GM19025 (cell line): Measurements from ENCODE around the gene CCDC69.

Source experiments
- ATAC-seq: cut with Tn5 transposase; IDR thresholded peaks from one replicate; pipeline ENCODE4 v1.9.1; 2021; ENCODE audit warnings: mild to moderate bottlenecking, low read depth, moderate library complexity; ENCODE audit not compliant: unreplicated experiment

The CCDC69 gene

GRCh38 chr5:151224372-151224771, 480 bp upstream of the CCDC69 start:
- no peak for ATAC-seq

GRCh38 chr5:151222790-151223446, 974 bp downstream of the CCDC69 start:
- peak; percentile 54 for ATAC-seq

- no peak for ATAC-seq
Measured at GRCh38 chr5:151222054-151222789, 1.7 kb downstream of the CCDC69 start.

- ATAC-seq = no peak
Measured at GRCh38 chr5:151221574-151221973, 2.3 kb downstream of the CCDC69 start.

- ATAC-seq = no peak
Measured at GRCh38 chr5:151219789-151220188, 4.1 kb downstream of the CCDC69 start.

GRCh38 chr5:151219138-151219537, 4.8 kb downstream of the CCDC69 start:
- ATAC-seq = no peak

- ATAC-seq = no peak
Measured at GRCh38 chr5:151218177-151218576, 5.7 kb downstream of the CCDC69 start.

GRCh38 chr5:151216781-151217180, 7.1 kb downstream of the CCDC69 start:
- ATAC-seq = no peak

- ATAC-seq = no peak
Measured at GRCh38 chr5:151215546-151215880, 8.4 kb downstream of the CCDC69 start.

GRCh38 chr5:151214614-151215545, 9.0 kb downstream of the CCDC69 start:
- peak; percentile 46 for ATAC-seq

- peak; percentile 79 for ATAC-seq
Measured at GRCh38 chr5:151213803-151214613, 9.9 kb downstream of the CCDC69 start.

- no peak for ATAC-seq
Measured at GRCh38 chr5:151212406-151212798, 11.5 kb downstream of the CCDC69 start.

- no peak for ATAC-seq
Measured at GRCh38 chr5:151208481-151208914, 15.4 kb downstream of the CCDC69 start.

- ATAC-seq = no peak
Measured at GRCh38 chr5:151205411-151205810, 18.5 kb downstream of the CCDC69 start.

GRCh38 chr5:151204051-151204450, 19.8 kb downstream of the CCDC69 start:
- no peak for ATAC-seq

- no peak for ATAC-seq
Measured at GRCh38 chr5:151202381-151203139, 21.3 kb downstream of the CCDC69 start.

- no peak for ATAC-seq
Measured at GRCh38 chr5:151200913-151201595, 22.8 kb downstream of the CCDC69 start.

- no peak for ATAC-seq
Measured at GRCh38 chr5:151199581-151200185, 24.2 kb downstream of the CCDC69 start.

GRCh38 chr5:151198861-151199260, 25.0 kb downstream of the CCDC69 start:
- no peak for ATAC-seq
